PC-3 (cell line): ENCODE data around the gene SCN8A.

Experiments
- CTCF ChIP-seq: fragments of 300-600 bp; sonication (generic); conservative IDR thresholded peaks from 2 replicates; pipeline ENCODE4 v1.5.1; 2017; ENCODE audit warnings: antibody characterized with exemption, low read depth, mild to moderate bottlenecking, low read length
- EZH2 ChIP-seq: fragments of 300-600 bp; sonication (generic); IDR thresholded peaks from one replicate; pipeline ENCODE4 v1.6.1; 2017; ENCODE audit warnings: antibody characterized with exemption, mild to moderate bottlenecking, low read length; ENCODE audit not compliant: unreplicated experiment

- TF ChIP-seq EZH2 (no peak), CTCF (no peak)
These were observed 245.2 kb downstream of the SCN8A start for GRCh38 chr12:51836041-51836826.
